AG04449 (cell line): ENCODE results near the gene ABCC12.

Experiments used
- CTCF ChIA-PET: fragments of 350-600 bp; formaldehyde crosslinking; extraction: SDS; loops from one replicate; lab custom pipeline; 2021; ENCODE audit warnings: antibody characterized with exemption; lab: Yijun Ruan, JAX
- POLR2A ChIA-PET: fragments of 400-600, 350-600 bp; formaldehyde crosslinking; extraction: SDS; loops from one replicate; lab custom pipeline; 2020; ENCODE audit warnings: antibody characterized with exemption, inconsistent platforms; lab: Yijun Ruan, JAX
- DNase-seq: peaks from one replicate; pipeline ENCODE4 v3.0.0-alpha.2; 2010; ENCODE audit warnings: low read depth, low spot score
- H3K4me3 ChIP-seq: 2 replicates; pipeline ENCODE4 v1.5.1; 2011; ENCODE audit warnings: low read depth, mild to moderate bottlenecking, control low read depth, low read length
- TF ChIP-seq, protein P1 (sequence below): IDR thresholded peaks from one replicate; pipeline ENCODE4 v1.5.1; 2011; ENCODE audit warnings: mild to moderate bottlenecking, moderate library complexity, low read length, control low read depth, inconsistent platforms; ENCODE audit not compliant: insufficient read depth; ENCODE audit errors: missing control alignments

The ABCC12 gene

GRCh38 chr16:48133455-48134211, 22.2 kb downstream of the ABCC12 start:
- ChIA-PET CTCF (interaction anchor here (1.5 kb wide), 1 partner anchor 990 kb away, joined by 3 read pairs; the partner anchor contains the start of gene NETO2), POLR2A (interaction anchor here (0.7 kb wide), 1 partner anchor 765 kb away, joined by 4 read pairs; no protein-coding TSS in a partner anchor)
- no peak overlapping the region for H3K4me3 ChIP-seq
- TF ChIP-seq, protein P1, sequence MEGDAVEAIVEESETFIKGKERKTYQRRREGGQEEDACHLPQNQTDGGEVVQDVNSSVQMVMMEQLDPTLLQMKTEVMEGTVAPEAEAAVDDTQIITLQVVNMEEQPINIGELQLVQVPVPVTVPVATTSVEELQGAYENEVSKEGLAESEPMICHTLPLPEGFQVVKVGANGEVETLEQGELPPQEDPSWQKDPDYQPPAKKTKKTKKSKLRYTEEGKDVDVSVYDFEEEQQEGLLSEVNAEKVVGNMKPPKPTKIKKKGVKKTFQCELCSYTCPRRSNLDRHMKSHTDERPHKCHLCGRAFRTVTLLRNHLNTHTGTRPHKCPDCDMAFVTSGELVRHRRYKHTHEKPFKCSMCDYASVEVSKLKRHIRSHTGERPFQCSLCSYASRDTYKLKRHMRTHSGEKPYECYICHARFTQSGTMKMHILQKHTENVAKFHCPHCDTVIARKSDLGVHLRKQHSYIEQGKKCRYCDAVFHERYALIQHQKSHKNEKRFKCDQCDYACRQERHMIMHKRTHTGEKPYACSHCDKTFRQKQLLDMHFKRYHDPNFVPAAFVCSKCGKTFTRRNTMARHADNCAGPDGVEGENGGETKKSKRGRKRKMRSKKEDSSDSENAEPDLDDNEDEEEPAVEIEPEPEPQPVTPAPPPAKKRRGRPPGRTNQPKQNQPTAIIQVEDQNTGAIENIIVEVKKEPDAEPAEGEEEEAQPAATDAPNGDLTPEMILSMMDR: no peak
- DNase-seq: no peak

DNA sequence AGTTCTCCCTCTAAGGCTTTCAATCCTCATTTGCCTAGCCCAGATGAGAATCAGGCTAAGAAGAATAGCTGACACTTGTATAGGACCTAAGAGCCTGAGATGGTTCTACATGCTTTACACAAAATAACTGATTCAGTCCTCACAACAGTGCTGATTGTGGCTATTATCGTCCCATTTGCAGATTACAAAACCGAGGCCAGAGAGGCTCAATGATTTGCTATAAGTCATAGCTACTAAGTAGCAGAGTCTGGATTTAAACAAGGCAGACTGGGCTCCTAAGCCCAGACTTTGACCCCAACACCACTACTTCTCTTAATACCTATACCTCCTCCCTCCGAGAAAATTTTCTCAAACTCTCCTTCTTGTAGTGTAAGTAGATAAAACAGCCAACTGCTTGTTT, 23.1 kb downstream of the ABCC12 start:
- no peak for DNase-seq
- ChIA-PET CTCF (interaction anchor here (1.5 to 1.7 kb wide), 2 partner anchors 24 to 32 kb away, joined by 3 to 6 read pairs; no protein-coding TSS in a partner anchor), POLR2A (no interaction called here)
- TF ChIP-seq, protein P1: no peak
- H3K4me3 ChIP-seq: no peak overlapping the region

- no peak for DNase-seq
- ChIA-PET POLR2A (no interaction called here), CTCF (interaction anchor here (1.5 to 1.7 kb wide), 2 partner anchors 25 to 34 kb away, joined by 3 to 6 read pairs; no protein-coding TSS in a partner anchor)
Observed at GRCh38 chr16:48131201-48131935, 24.4 kb downstream of the ABCC12 start.

DNA sequence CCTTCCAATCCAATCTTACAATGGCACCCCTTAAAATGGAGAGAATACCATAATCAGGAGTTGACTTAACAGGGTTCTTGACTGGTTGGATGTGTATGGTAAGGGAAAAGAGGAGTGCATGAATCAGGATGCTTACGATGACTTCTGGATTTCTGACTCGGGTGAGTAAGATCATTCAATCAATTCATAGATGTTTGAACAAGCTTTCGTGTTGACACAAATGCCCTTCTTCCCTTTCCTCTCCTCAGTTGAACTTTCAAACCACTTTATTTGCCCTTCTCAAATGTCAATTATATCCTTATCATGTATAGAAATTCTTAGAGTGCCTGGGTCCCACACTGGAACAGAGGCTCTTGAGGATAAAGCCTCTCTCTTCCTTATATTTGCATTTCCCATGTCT, 25.9 kb downstream of the ABCC12 start:
- H3K4me3 ChIP-seq: no peak overlapping the region
- TF ChIP-seq, protein P1: no peak
- ChIA-PET POLR2A (no interaction called here), CTCF (interaction anchor here (1.6 kb wide), 1 partner anchor 27 kb away, joined by 7 read pairs; no protein-coding TSS in a partner anchor)
- no peak for DNase-seq

More at GRCh38 chr16:48131201-48131935, 24.4 kb downstream of the ABCC12 start:
- TF ChIP-seq, protein P1: no peak
- H3K4me3 ChIP-seq: no peak overlapping the region

DNA sequence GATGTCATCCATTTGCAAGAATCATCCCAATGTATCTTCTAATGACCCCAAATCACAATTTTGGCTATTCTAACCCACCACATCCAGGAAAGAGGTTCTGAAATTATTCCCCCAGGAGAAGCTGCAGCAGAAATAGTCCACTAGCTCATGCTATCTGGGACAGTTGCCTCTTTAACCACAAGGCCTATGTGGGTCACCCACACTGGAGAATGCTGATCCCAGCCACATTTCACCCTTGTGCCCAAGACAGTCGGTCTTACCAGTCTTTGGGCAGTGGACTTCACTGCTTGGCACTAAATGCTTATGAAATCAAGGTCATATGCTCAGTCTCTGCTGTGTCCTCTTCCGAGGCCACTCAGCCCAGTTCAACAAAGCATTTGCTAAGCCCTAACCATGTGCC, 27.0 kb downstream of the ABCC12 start:
- TF ChIP-seq, protein P1: no peak
- POLR2A ChIA-PET: no interaction called here
- no peak for DNase-seq
- no peak overlapping the region for H3K4me3 ChIP-seq
- CTCF ChIA-PET: interaction anchor here (1.6 kb wide), 1 partner anchor 28 kb away, joined by 7 read pairs; no protein-coding TSS in a partner anchor
